ENCODE results near the gene BLOC1S1. TPM values are rescaled to one million over a fixed set of nuclear protein-coding genes. Genes with fewer than 3 reads are reported as not detected.

The BLOC1S1 gene
- total RNA-seq, 1 donor from 2014 or later = 134 TPM

DNA sequence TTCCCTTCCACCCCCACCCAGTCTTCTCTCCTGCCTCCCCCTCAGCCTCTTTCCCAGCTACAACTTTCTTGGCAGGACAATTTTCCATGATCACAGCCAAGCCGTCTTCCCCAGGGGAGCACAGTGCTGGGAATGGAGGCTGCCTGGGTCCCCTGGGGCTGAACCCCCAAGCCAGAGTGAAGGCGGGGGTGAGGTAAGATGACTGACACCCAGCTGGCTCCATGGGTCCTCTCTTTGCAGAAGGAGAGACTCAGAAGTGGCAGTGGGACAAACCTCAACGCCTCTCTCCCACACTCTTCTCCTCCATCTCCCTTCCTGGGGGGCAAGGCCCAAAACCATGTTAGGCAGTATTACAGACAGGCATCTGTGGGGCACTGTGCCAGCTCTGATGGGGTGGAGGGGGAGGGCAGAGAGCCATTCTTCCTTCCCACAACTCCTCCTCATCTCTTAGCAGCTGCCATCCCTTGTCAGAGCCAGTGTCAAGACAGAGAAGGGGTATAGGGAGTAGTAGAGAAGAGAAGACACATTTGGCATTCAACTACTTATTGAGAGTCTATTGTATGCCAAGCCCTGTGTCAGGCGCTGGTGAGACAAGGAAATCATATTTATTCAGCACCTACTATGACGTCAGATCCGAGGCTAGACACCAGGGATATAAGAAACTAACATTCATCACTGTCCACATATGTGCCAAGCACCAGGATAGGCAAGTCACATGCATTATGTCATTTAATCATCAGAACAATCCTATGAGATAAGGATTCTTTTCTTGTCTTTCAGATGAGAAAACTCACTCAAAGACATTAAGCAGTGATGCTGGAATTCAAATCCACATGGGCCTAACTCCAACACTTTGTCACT is 11.7 kb upstream of the BLOC1S1 start:
- Histone ChIP-seq H3K27ac (no peak overlapping the region), H3K9me3 (no peaks in the 10 kb centered on the region), H3K36me3 (no peaks in the 10 kb centered on the region), H3K4me3 (no peak overlapping the region), H3K4me1 (peaks cover 18% of the 10 kb centered on the region), H3K27me3 (ENCODE audit: low read depth) (peaks cover 14% of the 10 kb centered on the region)
- intact Hi-C loops (cut with DNase I) = no loop called here
- no peak for TF ChIP-seq CTCF (IDR thresholded peaks at IDR 0.05)
- DNase-seq (no peak), ATAC-seq (no peak)

DNA sequence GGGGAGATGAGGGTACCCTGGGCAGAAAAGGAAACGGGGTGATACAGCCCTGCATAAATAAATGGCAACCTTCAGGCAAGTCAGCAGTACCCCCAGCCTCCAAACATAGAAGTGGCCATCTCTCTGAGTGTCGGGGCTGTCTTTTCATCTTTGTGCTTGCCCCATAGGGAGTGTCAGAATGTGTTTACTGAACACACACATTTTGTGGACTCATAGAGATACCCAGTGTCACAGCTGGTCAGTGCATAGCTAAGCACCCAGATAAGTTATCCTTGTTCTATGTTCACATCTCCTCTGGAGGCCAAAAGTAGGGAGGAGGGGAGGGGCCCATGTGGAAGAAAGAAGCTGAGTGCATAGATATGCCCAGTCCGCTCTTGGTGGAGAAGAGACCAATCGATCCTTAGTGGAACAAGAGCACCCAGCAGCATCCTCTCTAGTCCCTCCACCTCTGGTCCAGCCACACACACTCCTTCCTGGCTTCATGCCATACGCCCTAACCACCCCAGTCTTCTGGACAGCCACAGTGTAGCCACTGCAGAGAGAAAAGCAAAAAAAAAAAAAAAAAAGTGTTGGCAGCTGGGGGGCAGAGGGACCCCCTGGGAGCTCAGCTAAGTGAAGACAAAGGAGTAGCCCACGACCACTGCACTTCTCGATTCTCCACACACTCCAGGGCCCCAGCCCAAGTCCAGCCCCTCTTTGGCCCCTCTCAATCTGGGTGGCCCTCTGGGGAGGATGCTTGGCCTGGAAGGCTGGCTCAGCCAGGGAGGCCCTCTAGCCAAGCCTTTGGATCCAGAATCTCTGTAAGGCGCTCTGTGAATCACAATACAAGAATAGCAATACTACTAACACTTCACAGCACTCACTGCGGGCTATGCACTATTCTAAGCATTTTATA is 10.8 kb upstream of the BLOC1S1 start:
- DNase-seq = no peak

DNA sequence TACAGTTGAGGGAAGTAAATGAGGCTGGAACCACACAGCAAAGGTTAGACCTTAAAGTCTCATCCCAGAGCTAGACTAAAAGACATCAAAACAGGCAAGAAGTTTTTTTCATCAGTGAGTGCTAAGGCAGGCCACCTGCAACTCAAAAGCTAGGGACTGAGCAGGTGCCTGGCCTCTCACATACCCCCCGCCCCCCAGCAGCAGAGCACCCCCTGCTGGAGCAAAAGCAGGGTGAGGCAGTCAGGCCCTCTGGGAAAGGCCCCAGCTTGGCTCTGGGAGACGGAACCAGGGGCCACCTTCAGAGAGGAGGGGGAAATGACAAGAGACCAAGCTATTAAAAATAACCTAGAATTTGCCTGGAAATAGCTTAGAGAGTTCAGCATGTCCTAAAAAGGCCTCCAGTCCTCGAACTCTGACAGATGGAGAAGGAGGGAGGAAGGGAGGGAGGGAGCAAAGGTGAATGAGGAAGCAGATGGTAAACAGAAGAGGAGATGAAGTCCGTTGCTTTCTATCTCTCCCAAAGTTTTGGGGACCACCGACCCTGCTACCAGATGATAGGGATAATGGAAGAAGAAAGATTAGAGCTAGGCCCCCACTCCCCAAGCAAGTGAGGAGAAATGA is 10.0 kb upstream of the BLOC1S1 start:
- Histone ChIP-seq H3K9me3 (no peaks in the 10 kb centered on the region), H3K36me3 (no peaks in the 10 kb centered on the region), H3K4me1 (peaks cover 21% of the 10 kb centered on the region), H3K27me3 (ENCODE audit: low read depth) (peaks cover 14% of the 10 kb centered on the region), H3K27ac (no peak overlapping the region), H3K4me3 (peak overlapping the region; percentile 65)
- no peak for TF ChIP-seq CTCF (IDR thresholded peaks at IDR 0.05)
- intact Hi-C loops (cut with DNase I) = no loop called here
- DNase-seq = no peak
- ATAC-seq = no peak

More for the DNA sequence above, 10.8 kb upstream of the BLOC1S1 start:
- peaks cover 21% of the 10 kb centered on the region for H3K4me1 ChIP-seq
- H3K9me3 ChIP-seq = no peaks in the 10 kb centered on the region
- H3K27ac ChIP-seq = no peak overlapping the region
- intact Hi-C loops (cut with DNase I) = no loop called here
- no peak for ATAC-seq
- peaks cover 14% of the 10 kb centered on the region for H3K27me3 ChIP-seq (ENCODE audit: low read depth)
- H3K36me3 ChIP-seq = no peaks in the 10 kb centered on the region
- no peak for TF ChIP-seq CTCF (IDR thresholded peaks at IDR 0.05)
- H3K4me3 ChIP-seq = peak overlapping the region; percentile 65

DNA sequence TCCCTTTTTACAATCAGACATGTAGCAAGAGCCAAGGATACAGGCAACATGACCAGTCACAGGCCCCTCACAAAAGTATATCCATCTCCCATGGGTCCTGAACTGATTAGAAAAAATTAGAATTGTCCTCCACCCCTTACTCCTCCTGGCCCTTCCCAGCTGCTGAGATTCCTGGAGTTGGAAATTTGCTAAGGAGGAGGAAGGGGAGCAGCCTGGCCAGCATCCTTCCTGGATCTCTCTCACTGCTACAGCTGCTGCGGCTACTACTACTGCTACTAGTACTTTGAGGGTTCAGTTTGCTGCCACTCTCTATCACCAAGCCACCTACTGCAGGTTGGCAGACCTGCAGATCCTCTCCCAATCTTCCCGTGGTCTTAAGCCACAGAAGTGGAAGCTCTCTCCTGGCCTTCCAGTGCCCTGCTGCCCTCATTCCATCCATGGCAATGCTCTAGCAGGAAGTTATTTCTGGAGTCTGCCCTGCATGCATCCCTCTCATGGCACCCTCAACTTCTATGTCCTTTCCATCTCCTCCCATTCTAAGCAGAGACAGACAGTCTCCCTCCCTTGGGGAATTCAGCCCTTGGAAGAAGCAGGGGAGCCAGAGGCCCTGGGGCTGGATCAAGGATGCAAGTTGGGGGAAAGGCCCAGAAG is 9.2 kb upstream of the BLOC1S1 start:
- peaks cover 14% of the 10 kb centered on the region for H3K27me3 ChIP-seq (ENCODE audit: low read depth)
- no peak overlapping the region for H3K27ac ChIP-seq
- intact Hi-C loops (cut with DNase I) = no loop called here
- no peaks in the 10 kb centered on the region for H3K36me3 ChIP-seq
- no peaks in the 10 kb centered on the region for H3K9me3 ChIP-seq
- H3K4me3 ChIP-seq = peak overlapping the region; percentile 65
- ATAC-seq = no peak
- H3K4me1 ChIP-seq = peaks cover 21% of the 10 kb centered on the region
- no peak for TF ChIP-seq CTCF (IDR thresholded peaks at IDR 0.05)
- DNase-seq = no peak

DNA sequence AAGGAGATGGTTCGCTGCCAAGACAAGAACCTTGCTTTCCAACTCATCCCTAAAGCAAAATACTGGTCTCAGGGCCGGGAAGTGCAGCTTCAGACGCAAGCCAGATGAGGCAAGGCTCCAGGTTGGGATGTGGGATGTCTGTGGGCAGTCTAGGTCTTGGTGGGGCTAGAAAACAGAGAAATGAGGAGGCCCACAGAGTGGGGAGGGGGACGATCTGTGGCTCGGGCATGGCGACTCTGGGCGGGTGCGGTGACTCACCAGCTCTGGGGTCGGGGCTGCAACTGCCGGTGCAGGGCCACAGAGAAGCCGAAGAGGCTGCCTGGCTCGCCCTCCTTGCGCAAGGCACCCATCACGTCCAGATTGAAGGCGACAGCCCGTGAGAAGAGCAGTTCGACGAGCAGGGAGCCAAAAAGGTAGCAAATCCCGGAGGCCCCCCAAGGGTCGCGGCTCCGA is 8.6 kb upstream of the BLOC1S1 start:
- Histone ChIP-seq H3K9me3 (no peaks in the 10 kb centered on the region), H3K36me3 (no peaks in the 10 kb centered on the region), H3K4me3 (peak overlapping the region; percentile 65), H3K4me1 (peaks cover 21% of the 10 kb centered on the region), H3K27me3 (ENCODE audit: low read depth) (peaks cover 14% of the 10 kb centered on the region), H3K27ac (no peak overlapping the region)
- intact Hi-C loops (cut with DNase I) = no loop called here
- no peak for TF ChIP-seq CTCF (IDR thresholded peaks at IDR 0.05)
- DNase-seq (no peak), ATAC-seq (peak; percentile 18 to 35)

All from lower lobe of right lung (tissue), 2 donors.